ENCODE results near the gene TMEM18.

The TMEM18 gene

DNA sequence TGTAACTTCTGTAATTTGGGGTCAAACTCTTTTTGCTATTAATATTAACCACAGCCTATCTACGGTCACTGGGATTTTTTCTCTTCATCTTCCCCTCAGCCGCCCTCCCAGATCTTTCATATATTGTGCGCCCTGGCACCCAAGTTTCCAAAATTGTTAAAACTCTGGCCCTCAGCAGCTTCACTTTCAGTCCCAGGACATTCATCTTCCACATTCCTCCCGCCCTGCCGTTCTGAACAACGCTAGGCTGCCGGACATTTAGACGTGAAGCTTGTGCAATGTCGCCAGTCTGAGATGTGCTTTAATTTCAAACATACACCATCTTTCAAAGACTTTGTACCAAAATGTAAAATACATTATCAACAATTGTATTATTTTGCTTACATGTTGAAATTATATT, 1.8 kb upstream of the TMEM18 start:
- H2BK15ac ChIP-seq (ENCODE audit: low read length), result no peak overlapping the region
- WGBS, 2 donors (ENCODE audit: extremely low coverage in 2 of 2, insufficient read length in 2 of 2, insufficient replicate concordance in 1 of 2), result no CpG with 5 or more reads among the region's 9 CpGs

DNA sequence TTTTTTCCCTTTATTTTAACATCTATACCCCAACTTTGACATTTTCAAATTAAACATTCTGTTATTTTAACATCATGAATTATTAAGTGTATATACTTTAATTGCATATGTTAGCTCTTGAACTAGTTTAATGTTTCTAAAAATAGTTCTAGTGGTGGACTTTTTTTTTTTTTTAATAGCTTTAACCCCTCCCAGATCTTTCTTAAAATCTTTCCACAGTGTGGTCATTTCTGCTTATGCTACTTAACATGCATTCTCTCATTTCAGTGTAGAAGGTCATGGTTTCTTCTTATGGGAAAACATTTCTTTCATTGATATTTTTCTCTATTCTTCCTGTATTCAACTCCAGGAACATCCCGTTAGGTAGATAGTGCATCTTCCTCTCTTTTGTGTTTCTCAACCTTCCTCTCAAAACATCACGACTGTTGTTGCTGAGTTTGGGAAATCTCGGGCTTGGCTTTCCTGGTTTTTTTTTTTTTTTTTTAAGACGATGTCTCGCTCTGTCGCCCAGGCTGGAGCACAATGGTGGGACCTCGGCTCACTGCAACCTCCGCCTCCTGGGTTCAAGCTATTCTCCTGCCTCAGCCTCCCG, 849 bp upstream of the TMEM18 start:
- no peak overlapping the region for H3K18ac ChIP-seq (ENCODE audit: low read length)
- no CpG with 5 or more reads among the region's 9 CpGs for WGBS, 2 donors (ENCODE audit: extremely low coverage in 2 of 2, insufficient read length in 2 of 2, insufficient replicate concordance in 1 of 2)
- no peak overlapping the region for H4K91ac ChIP-seq (ENCODE audit: low read depth, low read length, poor library complexity)
- H3K23ac ChIP-seq (ENCODE audit: low read depth, low read length, poor library complexity), result no peak overlapping the region
- H2BK12ac ChIP-seq (ENCODE audit: low read length), result no peak overlapping the region
- no peak overlapping the region for H2BK15ac ChIP-seq (ENCODE audit: low read length)
- H3K9ac ChIP-seq (ENCODE audit: low read depth, low read length, poor library complexity), result no peak overlapping the region
- H3K27ac ChIP-seq (replicated peaks; ENCODE audit: low read length), result no peak overlapping the region
- H2AFZ ChIP-seq (ENCODE audit: low read length), result peak overlapping the region; percentile 92
- peaks cover 7% of the 10 kb centered on the region for H3K79me1 ChIP-seq (ENCODE audit: low read depth, low read length)
- no peak overlapping the region for H2BK5ac ChIP-seq (ENCODE audit: low read length)
- DNase-seq (ENCODE audit: low spot score), result no peak
- H2AK5ac ChIP-seq (ENCODE audit: low read depth, low read length), result no peak overlapping the region
- H3K4me1 ChIP-seq (ENCODE audit: control insufficient read depth in 2 of 2, insufficient read depth in 1 of 2, low read depth in 1 of 2, low read length in 2 of 2), result peaks cover 7 to 14% of the 10 kb centered on the region in 2 donors
- peaks cover 0 to 34% of the 10 kb centered on the region in 2 donors for H3K36me3 ChIP-seq (replicated peaks in 1 of 2; ENCODE audit: control insufficient read depth in 2 of 2, insufficient read depth in 2 of 2, low read length in 2 of 2)
- H2BK120ac ChIP-seq (ENCODE audit: low read depth, low read length), result no peak overlapping the region
- peak overlapping the region in 1 of 2 donors; percentile 77 for H3K4me3 ChIP-seq (ENCODE audit: low read length in 2 of 2)
- H3K4ac ChIP-seq (ENCODE audit: low read length), result no peak overlapping the region
- H3K14ac ChIP-seq (ENCODE audit: low read length), result no peak overlapping the region
- peaks cover 0 to 5% of the 10 kb centered on the region in 2 donors for H3K9me3 ChIP-seq (replicated peaks in 1 of 2; ENCODE audit: control insufficient read depth in 2 of 2, insufficient read depth in 1 of 2, low read depth in 1 of 2, low read length in 2 of 2)
- H3K4me2 ChIP-seq (ENCODE audit: insufficient read depth, low read length, poor library complexity, severe bottlenecking), result no peak overlapping the region
- H3K27me3 ChIP-seq (ENCODE audit: control insufficient read depth in 3 of 3, insufficient read depth in 3 of 3, low read depth in 1 of 3, low read length in 3 of 3), result no peaks in the 10 kb centered on the region
- no peak overlapping the region for H4K8ac ChIP-seq (ENCODE audit: low read depth, low read length)

More for the DNA sequence above, 1.8 kb upstream of the TMEM18 start:
- Histone ChIP-seq H3K4ac (ENCODE audit: low read length) (no peak overlapping the region), H3K9ac (ENCODE audit: low read depth, low read length, poor library complexity) (peak overlapping the region; percentile 9), H3K18ac (ENCODE audit: low read length) (no peak overlapping the region), H3K9me3 (replicated peaks in 1 of 2; ENCODE audit: control insufficient read depth in 2 of 2, insufficient read depth in 1 of 2, low read depth in 1 of 2, low read length in 2 of 2) (peaks cover 0 to 14% of the 10 kb centered on the region in 2 donors), H3K36me3 (replicated peaks in 1 of 2; ENCODE audit: control insufficient read depth in 2 of 2, insufficient read depth in 2 of 2, low read length in 2 of 2) (peaks cover 0 to 32% of the 10 kb centered on the region in 2 donors), H3K14ac (ENCODE audit: low read length) (no peak overlapping the region), H2BK5ac (ENCODE audit: low read length) (no peak overlapping the region), H2AK5ac (ENCODE audit: low read depth, low read length) (no peak overlapping the region), H3K4me1 (ENCODE audit: control insufficient read depth in 2 of 2, insufficient read depth in 1 of 2, low read depth in 1 of 2, low read length in 2 of 2) (peaks cover 3 to 11% of the 10 kb centered on the region in 2 donors), H2AFZ (ENCODE audit: low read length) (no peak overlapping the region), H2BK12ac (ENCODE audit: low read length) (no peak overlapping the region), H3K27ac (replicated peaks; ENCODE audit: low read length) (no peak overlapping the region), H3K23ac (ENCODE audit: low read depth, low read length, poor library complexity) (no peak overlapping the region), H3K4me3 (ENCODE audit: low read length in 2 of 2) (no peak overlapping the region), H3K27me3 (ENCODE audit: control insufficient read depth in 3 of 3, insufficient read depth in 3 of 3, low read depth in 1 of 3, low read length in 3 of 3) (no peaks in the 10 kb centered on the region), H3K79me1 (ENCODE audit: low read depth, low read length) (peaks cover 6% of the 10 kb centered on the region), H4K91ac (ENCODE audit: low read depth, low read length, poor library complexity) (no peak overlapping the region), H3K4me2 (ENCODE audit: insufficient read depth, low read length, poor library complexity, severe bottlenecking) (no peak overlapping the region), H2BK120ac (ENCODE audit: low read depth, low read length) (no peak overlapping the region), H4K8ac (ENCODE audit: low read depth, low read length) (no peak overlapping the region)
- no peak for DNase-seq (ENCODE audit: low spot score)

DNA sequence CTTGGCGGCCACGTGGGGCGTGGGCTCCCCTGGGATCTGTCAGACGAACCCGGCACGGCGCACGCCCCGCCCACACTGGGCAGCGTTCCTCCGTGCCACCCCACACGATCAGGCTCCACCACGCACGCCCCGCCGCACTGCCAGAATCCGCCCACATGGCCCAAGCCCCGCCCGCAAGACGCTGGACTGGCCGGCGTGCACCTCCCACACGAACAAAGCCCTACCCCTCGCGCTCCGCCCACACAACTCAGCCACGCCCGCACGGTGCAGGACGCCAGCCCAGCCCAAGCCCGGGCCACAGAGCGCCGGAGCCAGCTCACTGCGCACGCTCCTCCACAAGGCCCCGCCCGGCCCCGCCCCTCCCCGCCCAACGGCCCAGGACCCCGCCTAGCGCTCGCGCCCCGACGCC, 555 bp downstream of the TMEM18 start:
- Histone ChIP-seq H3K27ac (replicated peaks; ENCODE audit: low read length) (peak overlapping the region; percentile 45), H2BK120ac (ENCODE audit: low read depth, low read length) (no peak overlapping the region), H3K4me2 (ENCODE audit: insufficient read depth, low read length, poor library complexity, severe bottlenecking) (peak overlapping the region; percentile 80), H3K79me1 (ENCODE audit: low read depth, low read length) (peaks cover 14% of the 10 kb centered on the region), H3K36me3 (replicated peaks in 1 of 2; ENCODE audit: control insufficient read depth in 2 of 2, insufficient read depth in 2 of 2, low read length in 2 of 2) (peaks cover 4 to 40% of the 10 kb centered on the region in 2 donors), H2AK5ac (ENCODE audit: low read depth, low read length) (no peak overlapping the region), H3K4ac (ENCODE audit: low read length) (no peak overlapping the region), H2BK5ac (ENCODE audit: low read length) (no peak overlapping the region), H3K23ac (ENCODE audit: low read depth, low read length, poor library complexity) (peak overlapping the region; percentile 44), H3K4me3 (ENCODE audit: low read length in 2 of 2) (peak overlapping the region; percentile 94 to 95), H4K91ac (ENCODE audit: low read depth, low read length, poor library complexity) (no peak overlapping the region), H4K8ac (ENCODE audit: low read depth, low read length) (no peak overlapping the region), H3K4me1 (ENCODE audit: control insufficient read depth in 2 of 2, insufficient read depth in 1 of 2, low read depth in 1 of 2, low read length in 2 of 2) (peaks cover 7 to 15% of the 10 kb centered on the region in 2 donors), H3K14ac (ENCODE audit: low read length) (no peak overlapping the region), H3K18ac (ENCODE audit: low read length) (peak overlapping the region; percentile 73), H2BK15ac (ENCODE audit: low read length) (no peak overlapping the region), H2AFZ (ENCODE audit: low read length) (peak overlapping the region; percentile 95), H2BK12ac (ENCODE audit: low read length) (no peak overlapping the region), H3K9ac (ENCODE audit: low read depth, low read length, poor library complexity) (peak overlapping the region; percentile 92), H3K9me3 (replicated peaks in 1 of 2; ENCODE audit: control insufficient read depth in 2 of 2, insufficient read depth in 1 of 2, low read depth in 1 of 2, low read length in 2 of 2) (no peaks in the 10 kb centered on the region), H3K27me3 (ENCODE audit: control insufficient read depth in 3 of 3, insufficient read depth in 3 of 3, low read depth in 1 of 3, low read length in 3 of 3) (no peaks in the 10 kb centered on the region)
- no CpG with 5 or more reads among the region's 46 CpGs for WGBS, 2 donors (ENCODE audit: extremely low coverage in 2 of 2, insufficient read length in 2 of 2, insufficient replicate concordance in 1 of 2)
- peak; percentile 98 for DNase-seq (ENCODE audit: low spot score)

DNA sequence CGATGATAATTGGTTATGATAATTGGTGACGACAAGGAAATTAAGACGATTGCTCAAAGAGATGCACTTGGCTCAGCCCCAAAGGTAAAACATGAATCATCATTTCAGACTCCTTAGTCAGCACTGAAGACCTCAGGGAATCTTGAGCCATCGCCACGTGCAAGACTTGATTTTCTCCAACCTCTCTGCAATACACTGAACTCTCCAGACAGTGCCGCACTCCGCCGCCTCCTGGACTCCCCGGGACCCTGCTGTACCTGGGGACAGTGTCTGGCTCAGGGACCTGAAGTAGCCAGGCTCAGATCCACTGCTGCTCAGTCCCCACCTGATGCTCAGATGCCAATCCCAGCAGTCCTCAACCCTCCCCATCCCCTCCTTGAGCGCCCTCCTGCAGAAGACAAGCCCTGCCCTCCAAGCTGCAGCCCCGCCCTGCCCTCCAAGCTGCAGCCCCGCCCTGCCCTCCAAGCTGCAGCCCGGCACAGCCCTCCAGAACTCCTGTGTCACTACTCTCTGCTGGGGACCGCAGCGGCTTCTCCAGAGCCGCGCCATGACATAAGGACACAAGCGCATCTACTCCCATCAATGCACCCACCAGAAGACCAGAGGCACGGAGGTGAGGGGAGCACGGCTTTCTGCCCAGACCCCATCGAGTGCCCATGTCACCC, 1.1 kb downstream of the TMEM18 start:
- H3K27ac ChIP-seq (replicated peaks; ENCODE audit: low read length), result peak overlapping the region; percentile 45
- H3K14ac ChIP-seq (ENCODE audit: low read length), result no peak overlapping the region
- no peak overlapping the region for H2BK5ac ChIP-seq (ENCODE audit: low read length)
- peak overlapping the region; percentile 94 to 95 for H3K4me3 ChIP-seq (ENCODE audit: low read length in 2 of 2)
- peak overlapping the region; percentile 95 for H2AFZ ChIP-seq (ENCODE audit: low read length)
- H3K4ac ChIP-seq (ENCODE audit: low read length), result no peak overlapping the region
- peak overlapping the region; percentile 92 for H3K9ac ChIP-seq (ENCODE audit: low read depth, low read length, poor library complexity)
- H3K4me2 ChIP-seq (ENCODE audit: insufficient read depth, low read length, poor library complexity, severe bottlenecking), result peak overlapping the region; percentile 80
- no CpG with 5 or more reads among the region's 21 CpGs for WGBS, 2 donors (ENCODE audit: extremely low coverage in 2 of 2, insufficient read length in 2 of 2, insufficient replicate concordance in 1 of 2)
- peak overlapping the region; percentile 54 for H2AK5ac ChIP-seq (ENCODE audit: low read depth, low read length)
- H4K91ac ChIP-seq (ENCODE audit: low read depth, low read length, poor library complexity), result no peak overlapping the region
- H2BK15ac ChIP-seq (ENCODE audit: low read length), result no peak overlapping the region
- H3K79me1 ChIP-seq (ENCODE audit: low read depth, low read length), result peaks cover 14% of the 10 kb centered on the region
- no peak overlapping the region for H4K8ac ChIP-seq (ENCODE audit: low read depth, low read length)
- peaks cover 7 to 15% of the 10 kb centered on the region in 2 donors for H3K4me1 ChIP-seq (ENCODE audit: control insufficient read depth in 2 of 2, insufficient read depth in 1 of 2, low read depth in 1 of 2, low read length in 2 of 2)
- peaks cover 4 to 38% of the 10 kb centered on the region in 2 donors for H3K36me3 ChIP-seq (replicated peaks in 1 of 2; ENCODE audit: control insufficient read depth in 2 of 2, insufficient read depth in 2 of 2, low read length in 2 of 2)
- H2BK120ac ChIP-seq (ENCODE audit: low read depth, low read length), result no peak overlapping the region
- H3K9me3 ChIP-seq (replicated peaks in 1 of 2; ENCODE audit: control insufficient read depth in 2 of 2, insufficient read depth in 1 of 2, low read depth in 1 of 2, low read length in 2 of 2), result no peaks in the 10 kb centered on the region
- H3K23ac ChIP-seq (ENCODE audit: low read depth, low read length, poor library complexity), result peak overlapping the region; percentile 44
- peak overlapping the region; percentile 73 for H3K18ac ChIP-seq (ENCODE audit: low read length)
- no peaks in the 10 kb centered on the region for H3K27me3 ChIP-seq (ENCODE audit: control insufficient read depth in 3 of 3, insufficient read depth in 3 of 3, low read depth in 1 of 3, low read length in 3 of 3)
- no peak overlapping the region for H2BK12ac ChIP-seq (ENCODE audit: low read length)
- no peak for DNase-seq (ENCODE audit: low spot score)

All from neuronal stem cell (in vitro differentiated cells).